Breast epithelium (tissue), 4 donors: ENCODE data around the gene LRRC51. TPM values are rescaled to one million over a fixed set of nuclear protein-coding genes. Genes with fewer than 3 reads are reported as not detected.

Experiments
- DNase-seq, 2 donors: peaks; one replicate each; pipeline ENCODE4 v3.0.0-alpha.2; 2019; ENCODE audit warnings: low spot score in 2 of 2
- H3K27ac ChIP-seq, 2 donors: fragments of 200-600 bp; sonication (generic) in 1 of 2; one replicate each; pipeline ENCODE4 v1.5.1; 2016 to 2019; ENCODE audit warnings: mild to moderate bottlenecking in 1 of 2
- H3K27me3 ChIP-seq, 2 donors: fragments of 200-600 bp; sonication (generic) in 1 of 2; one replicate each; pipeline versions ENCODE4 v1.5.1 to v1.6.0; 2017 to 2019; ENCODE audit warnings: control low read depth in 1 of 2, mild to moderate bottlenecking in 1 of 2
- H3K36me3 ChIP-seq: fragments of 200-600 bp; one replicate; pipeline ENCODE4 v1.5.1; 2019
- H3K4me1 ChIP-seq, 2 donors: fragments of 200-600 bp; sonication (generic); one replicate each; pipeline ENCODE4 v1.5.1; 2016 to 2019; ENCODE audit warnings: control low read depth in 1 of 2
- H3K4me3 ChIP-seq, 3 donors: fragments of 200-600 bp; sonication (generic); 1 replicate in 2 of 3; 2 replicates in 1 of 3; pipeline ENCODE4 v1.5.1; 2016 to 2019; ENCODE audit warnings: mild to moderate bottlenecking in 3 of 3, moderate library complexity in 2 of 3
- H3K9me3 ChIP-seq, 2 donors: fragments of 200-600 bp; sonication (generic) in 1 of 2; one replicate each; pipeline ENCODE4 v1.5.1; 2016 to 2019; ENCODE audit warnings: control low read depth in 1 of 2
- POLR2A ChIP-seq: fragments of 450-650 bp; IDR thresholded peaks from one replicate; pipeline ENCODE4 v1.6.1; 2016; ENCODE audit warnings: antibody characterized with exemption, mild to moderate bottlenecking, moderate library complexity
- POLR2AphosphoS5 ChIP-seq, 3 donors: sonication (generic); formaldehyde crosslinking; IDR thresholded peaks; one replicate each; pipeline ENCODE4 v1.6.1; 2017; ENCODE audit warnings: antibody characterized with exemption in 3 of 3
- intact Hi-C: fragments of 100-400 bp; cut with DNase I; formaldehyde crosslinking; loops from one replicate; pipeline ENCODE4 v1.15.1; 2023; ENCODE audit warnings: low total_unique reads
- total RNA-seq, 3 donors: library from RNA; depleted of rRNA; stranded (reverse); fragments of >200 nt; gene quantifications; one replicate each; pipeline ENCODE4 v1.1.0, GENCODE V29; 2016
- TF ChIP-seq, protein P1 (sequence below), 3 donors: fragments of 450-650 bp; IDR thresholded peaks; one replicate each; pipeline ENCODE4 v1.5.1; 2016 to 2017; ENCODE audit warnings: antibody characterized with exemption in 3 of 3, mild to moderate bottlenecking in 3 of 3, moderate library complexity in 3 of 3

Gene LRRC51
- total RNA-seq, 3 donors from 2014 or later = 14.9 to 103 (median 17.1) TPM

DNA sequence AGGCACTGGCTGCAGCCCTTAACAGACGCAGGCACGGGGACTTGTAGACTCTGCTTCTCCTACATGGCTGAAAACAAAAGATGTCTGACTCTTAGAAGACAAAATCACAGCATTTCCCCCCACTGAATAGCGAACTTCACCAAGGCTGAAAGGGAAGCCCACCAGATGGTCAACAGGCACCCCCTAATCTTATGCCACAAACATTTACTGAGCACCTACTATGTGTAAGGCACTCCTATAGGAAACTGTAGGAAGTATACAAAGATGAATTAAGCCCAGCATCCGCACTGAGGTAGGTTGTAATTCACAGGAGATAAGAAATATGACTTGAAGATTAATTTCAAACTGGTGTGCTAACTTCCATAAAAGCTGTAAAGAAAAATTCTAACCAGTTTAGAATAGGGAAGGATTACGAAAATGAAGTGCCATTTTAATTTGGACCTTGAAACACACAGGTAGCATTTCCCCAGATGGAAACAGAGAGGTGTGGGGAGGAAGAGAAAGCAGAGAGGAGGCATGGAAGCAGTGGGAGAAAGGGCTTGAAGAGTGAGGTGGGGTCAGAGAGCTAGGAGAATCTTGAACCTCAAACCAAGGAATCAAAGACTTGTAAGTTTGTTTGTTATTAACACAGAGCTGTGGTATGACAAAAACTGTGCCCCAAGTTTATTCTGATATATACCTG lies 38.4 kb upstream of the LRRC51 start:
- intact Hi-C loops = no loop called here
- Histone ChIP-seq H3K27ac (peak overlapping the region; percentile 99), H3K36me3 (no peaks in the 10 kb centered on the region), H3K4me1 (peaks cover 4 to 12% of the 10 kb centered on the region in 2 donors), H3K4me3 (peak overlapping the region; percentile 56 to 71 (median 68)), H3K9me3 (no peaks in the 10 kb centered on the region), H3K27me3 (no peaks in the 10 kb centered on the region)
- no peak for DNase-seq
- no peak for TF ChIP-seq POLR2AphosphoS5 (IDR thresholded peaks at IDR 0.05)
- TF ChIP-seq, protein P1, sequence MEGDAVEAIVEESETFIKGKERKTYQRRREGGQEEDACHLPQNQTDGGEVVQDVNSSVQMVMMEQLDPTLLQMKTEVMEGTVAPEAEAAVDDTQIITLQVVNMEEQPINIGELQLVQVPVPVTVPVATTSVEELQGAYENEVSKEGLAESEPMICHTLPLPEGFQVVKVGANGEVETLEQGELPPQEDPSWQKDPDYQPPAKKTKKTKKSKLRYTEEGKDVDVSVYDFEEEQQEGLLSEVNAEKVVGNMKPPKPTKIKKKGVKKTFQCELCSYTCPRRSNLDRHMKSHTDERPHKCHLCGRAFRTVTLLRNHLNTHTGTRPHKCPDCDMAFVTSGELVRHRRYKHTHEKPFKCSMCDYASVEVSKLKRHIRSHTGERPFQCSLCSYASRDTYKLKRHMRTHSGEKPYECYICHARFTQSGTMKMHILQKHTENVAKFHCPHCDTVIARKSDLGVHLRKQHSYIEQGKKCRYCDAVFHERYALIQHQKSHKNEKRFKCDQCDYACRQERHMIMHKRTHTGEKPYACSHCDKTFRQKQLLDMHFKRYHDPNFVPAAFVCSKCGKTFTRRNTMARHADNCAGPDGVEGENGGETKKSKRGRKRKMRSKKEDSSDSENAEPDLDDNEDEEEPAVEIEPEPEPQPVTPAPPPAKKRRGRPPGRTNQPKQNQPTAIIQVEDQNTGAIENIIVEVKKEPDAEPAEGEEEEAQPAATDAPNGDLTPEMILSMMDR (IDR thresholded peaks at IDR 0.05) = no peak

GRCh38 chr11:72045849-72046248 lies 34.8 kb upstream of the LRRC51 start:
- H3K4me1 ChIP-seq = peaks cover 4 to 7% of the 10 kb centered on the region in 2 donors
- intact Hi-C loops = no loop called here
- no peak for DNase-seq
- TF ChIP-seq, protein P1 (IDR thresholded peaks at IDR 0.05) = no peak
- TF ChIP-seq POLR2A = no peak
- no peak for TF ChIP-seq POLR2AphosphoS5 (IDR thresholded peaks at IDR 0.05)
- H3K27me3 ChIP-seq = no peaks in the 10 kb centered on the region
- no peaks in the 10 kb centered on the region for H3K36me3 ChIP-seq
- no peak overlapping the region for H3K4me3 ChIP-seq
- H3K27ac ChIP-seq = peak overlapping the region; percentile 22
- H3K9me3 ChIP-seq = no peaks in the 10 kb centered on the region

DNA sequence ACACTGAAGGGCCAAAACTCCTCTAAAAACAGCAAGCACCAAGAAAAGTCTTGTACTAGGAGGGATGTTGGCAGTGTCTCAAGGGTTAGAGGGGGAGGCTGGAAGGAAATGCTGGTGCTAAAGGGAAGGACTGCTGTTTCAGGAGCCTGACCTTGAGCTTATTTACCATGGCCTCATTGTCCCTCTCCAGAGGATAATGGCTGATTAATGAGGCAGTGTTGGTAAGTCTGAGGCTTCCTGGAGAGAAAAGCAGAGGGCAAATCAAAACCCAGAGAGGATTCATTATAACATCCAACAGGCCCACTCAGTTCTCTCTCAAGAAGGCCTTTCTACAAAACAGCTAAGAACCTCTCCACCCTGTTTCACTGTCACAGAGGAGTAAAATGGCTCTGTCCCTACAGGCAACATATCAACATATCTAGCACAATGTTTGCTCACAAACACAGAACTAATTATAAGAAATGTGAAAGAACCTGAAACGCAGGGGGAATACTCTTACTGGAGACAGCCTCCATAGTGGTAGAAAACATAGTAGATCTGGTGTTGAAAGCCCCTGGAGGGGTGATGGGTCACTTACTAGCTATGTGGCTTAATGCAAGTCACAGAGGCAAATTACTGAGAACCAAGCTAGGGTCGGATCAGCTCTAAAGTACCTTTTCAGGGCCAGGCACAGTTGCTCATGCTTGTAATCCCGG lies 31.7 kb upstream of the LRRC51 start:
- peak overlapping the region; percentile 71 to 83 for H3K27ac ChIP-seq
- intact Hi-C loops = no loop called here
- H3K27me3 ChIP-seq = no peaks in the 10 kb centered on the region
- no peaks in the 10 kb centered on the region for H3K9me3 ChIP-seq
- no peaks in the 10 kb centered on the region for H3K36me3 ChIP-seq
- no peak for DNase-seq
- H3K4me3 ChIP-seq = no peak overlapping the region
- H3K4me1 ChIP-seq = no peaks in the 10 kb centered on the region
- no peak for TF ChIP-seq POLR2A
- no peak for TF ChIP-seq POLR2AphosphoS5 (IDR thresholded peaks at IDR 0.05)
- TF ChIP-seq, protein P1 (IDR thresholded peaks at IDR 0.05) = no peak

GRCh38 chr11:72058416-72059034 lies 22.1 kb upstream of the LRRC51 start:
- no peak overlapping the region for H3K4me3 ChIP-seq
- intact Hi-C loops = no loop called here
- no peaks in the 10 kb centered on the region for H3K9me3 ChIP-seq
- H3K27ac ChIP-seq = peak overlapping the region; percentile 7 to 16
- no peak for DNase-seq
- no peaks in the 10 kb centered on the region for H3K4me1 ChIP-seq
- H3K27me3 ChIP-seq = no peaks in the 10 kb centered on the region
- H3K36me3 ChIP-seq = no peaks in the 10 kb centered on the region
- TF ChIP-seq POLR2A = no peak
- no peak for TF ChIP-seq POLR2AphosphoS5 (IDR thresholded peaks at IDR 0.05)
- TF ChIP-seq, protein P1 (IDR thresholded peaks at IDR 0.05) = no peak
